ENCODE results near the gene TMEM51.

TMEM51 gene

GRCh38 chr1:15153184-15153841 lies at the start of gene TMEM51:
Gene TMEM51, plus strand, starts transcription at chr1:15153747. Its CDS starts 61,341 bp downstream, at chr1:15215088.
- DNase-seq (ENCODE audit: low read depth in 2 of 3, low spot score in 2 of 3) = no peak

- DNase-seq (ENCODE audit: low read depth in 2 of 3, low spot score in 2 of 3) = no peak
Observed at GRCh38 chr1:15103906-15104305, 49.6 kb upstream of the TMEM51 start.

- no peak for DNase-seq (ENCODE audit: low read depth in 2 of 3, low spot score in 2 of 3)
Observed at GRCh38 chr1:15104768-15105167, 48.8 kb upstream of the TMEM51 start.

- DNase-seq (ENCODE audit: low read depth in 2 of 3, low spot score in 2 of 3) = no peak
Observed at GRCh38 chr1:15106608-15107007, 46.9 kb upstream of the TMEM51 start.

GRCh38 chr1:15107058-15107687 lies 46.4 kb upstream of the TMEM51 start:
- no peak for DNase-seq (ENCODE audit: low read depth in 2 of 3, low spot score in 2 of 3)

GRCh38 chr1:15107911-15108310 lies 45.6 kb upstream of the TMEM51 start:
- DNase-seq (ENCODE audit: low read depth in 2 of 3, low spot score in 2 of 3) = no peak

GRCh38 chr1:15110128-15110866 lies 43.2 kb upstream of the TMEM51 start:
- DNase-seq (ENCODE audit: low read depth in 2 of 3, low spot score in 2 of 3) = no peak

- no peak for DNase-seq (ENCODE audit: low read depth in 2 of 3, low spot score in 2 of 3)
Observed at GRCh38 chr1:15110867-15111230, 42.7 kb upstream of the TMEM51 start.

GRCh38 chr1:15113146-15113545 lies 40.4 kb upstream of the TMEM51 start:
- DNase-seq (ENCODE audit: low read depth in 2 of 3, low spot score in 2 of 3) = no peak

GRCh38 chr1:15114884-15115283 lies 38.7 kb upstream of the TMEM51 start:
- no peak for DNase-seq (ENCODE audit: low read depth in 2 of 3, low spot score in 2 of 3)

- DNase-seq (ENCODE audit: low read depth in 2 of 3, low spot score in 2 of 3) = no peak
Observed at GRCh38 chr1:15115542-15116330, 37.8 kb upstream of the TMEM51 start.

GRCh38 chr1:15116966-15117365 lies 36.6 kb upstream of the TMEM51 start:
- DNase-seq (ENCODE audit: low read depth in 2 of 3, low spot score in 2 of 3) = no peak

- no peak for DNase-seq (ENCODE audit: low read depth in 2 of 3, low spot score in 2 of 3)
Observed at GRCh38 chr1:15117671-15118325, 35.7 kb upstream of the TMEM51 start.

GRCh38 chr1:15118579-15118978 lies 35.0 kb upstream of the TMEM51 start:
- DNase-seq (ENCODE audit: low read depth in 2 of 3, low spot score in 2 of 3) = no peak

- DNase-seq (ENCODE audit: low read depth in 2 of 3, low spot score in 2 of 3) = no peak
Observed at GRCh38 chr1:15120251-15120945, 33.1 kb upstream of the TMEM51 start.

- no peak for DNase-seq (ENCODE audit: low read depth in 2 of 3, low spot score in 2 of 3)
Observed at GRCh38 chr1:15122331-15122730, 31.2 kb upstream of the TMEM51 start.

- DNase-seq (ENCODE audit: low read depth in 2 of 3, low spot score in 2 of 3) = no peak
Observed at GRCh38 chr1:15123270-15123669, 30.3 kb upstream of the TMEM51 start.

- no peak for DNase-seq (ENCODE audit: low read depth in 2 of 3, low spot score in 2 of 3)
Observed at GRCh38 chr1:15123925-15124324, 29.6 kb upstream of the TMEM51 start.

GRCh38 chr1:15124362-15125100 lies 29.0 kb upstream of the TMEM51 start:
- no peak for DNase-seq (ENCODE audit: low read depth in 2 of 3, low spot score in 2 of 3)
